ENCODE data around the gene UFSP2.

DNA sequence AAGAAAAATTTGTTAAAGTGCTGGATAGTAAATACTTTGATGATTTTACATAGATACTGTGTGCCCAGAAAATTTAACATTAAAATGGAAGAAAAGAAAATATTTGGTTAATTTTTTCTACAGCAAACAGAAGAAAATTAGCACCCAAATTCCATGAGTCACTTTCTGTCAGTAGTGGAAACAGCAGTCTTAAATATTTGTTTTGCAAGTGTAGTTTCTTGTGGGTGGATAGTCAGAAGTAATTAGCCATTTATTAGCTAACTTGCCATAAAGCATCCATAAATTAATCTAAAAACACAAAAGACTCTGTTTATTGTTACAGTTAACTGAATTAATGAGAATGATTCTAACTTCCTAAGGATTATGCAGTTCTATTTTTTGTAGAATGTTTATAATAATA lies 9.7 kb upstream of the UFSP2 start:
- TF ChIP-seq, protein P1, sequence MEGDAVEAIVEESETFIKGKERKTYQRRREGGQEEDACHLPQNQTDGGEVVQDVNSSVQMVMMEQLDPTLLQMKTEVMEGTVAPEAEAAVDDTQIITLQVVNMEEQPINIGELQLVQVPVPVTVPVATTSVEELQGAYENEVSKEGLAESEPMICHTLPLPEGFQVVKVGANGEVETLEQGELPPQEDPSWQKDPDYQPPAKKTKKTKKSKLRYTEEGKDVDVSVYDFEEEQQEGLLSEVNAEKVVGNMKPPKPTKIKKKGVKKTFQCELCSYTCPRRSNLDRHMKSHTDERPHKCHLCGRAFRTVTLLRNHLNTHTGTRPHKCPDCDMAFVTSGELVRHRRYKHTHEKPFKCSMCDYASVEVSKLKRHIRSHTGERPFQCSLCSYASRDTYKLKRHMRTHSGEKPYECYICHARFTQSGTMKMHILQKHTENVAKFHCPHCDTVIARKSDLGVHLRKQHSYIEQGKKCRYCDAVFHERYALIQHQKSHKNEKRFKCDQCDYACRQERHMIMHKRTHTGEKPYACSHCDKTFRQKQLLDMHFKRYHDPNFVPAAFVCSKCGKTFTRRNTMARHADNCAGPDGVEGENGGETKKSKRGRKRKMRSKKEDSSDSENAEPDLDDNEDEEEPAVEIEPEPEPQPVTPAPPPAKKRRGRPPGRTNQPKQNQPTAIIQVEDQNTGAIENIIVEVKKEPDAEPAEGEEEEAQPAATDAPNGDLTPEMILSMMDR (IDR thresholded peaks at IDR 0.05) = no peak
- TF ChIP-seq POLR2AphosphoS5 (IDR thresholded peaks at IDR 0.05) (no peak), EP300 (IDR thresholded peaks at IDR 0.05) (no peak)
